Natural killer cell (primary cell): ENCODE data around the gene WNK2. TPM values are rescaled to one million over a fixed set of nuclear protein-coding genes. Genes with fewer than 3 reads are reported as not detected.

Experiments
- ATAC-seq, 3 donors: fragments of 150-1000 bp in 2 of 3; fragments of 200-7000 bp in 1 of 3; cut with Tn5 transposase; 1 replicate in 1 of 3; 2 replicates in 2 of 3; pipeline ENCODE4 v1.10.0; 2021; ENCODE audit warnings: mild to moderate bottlenecking in 2 of 3, moderate library complexity in 2 of 3
- DNase-seq, 2 donors: peaks; one replicate each; pipeline versions ENCODE4 v3.0.0 to v3.0.0-alpha.2; 2013 to 2021; ENCODE audit warnings: mixed read lengths in 1 of 2
- H3K27ac ChIP-seq: one replicate; pipeline ENCODE4 v1.5.1; 2013; ENCODE audit warnings: mild to moderate bottlenecking, low read length
- H3K27me3 ChIP-seq: one replicate; pipeline ENCODE4 v1.6.1; 2013; ENCODE audit warnings: low read length; ENCODE audit not compliant: control insufficient read depth, insufficient read depth
- H3K36me3 ChIP-seq: one replicate; pipeline ENCODE4 v1.6.1; 2013; ENCODE audit warnings: low read length; ENCODE audit not compliant: control insufficient read depth, insufficient read depth
- H3K4me1 ChIP-seq: one replicate; pipeline ENCODE4 v1.6.1; 2013; ENCODE audit warnings: low read length; ENCODE audit not compliant: control insufficient read depth, insufficient read depth
- H3K4me3 ChIP-seq: one replicate; pipeline ENCODE4 v1.5.1; 2013; ENCODE audit warnings: low read length
- H3K9me3 ChIP-seq: one replicate; pipeline ENCODE4 v1.6.1; 2013; ENCODE audit warnings: low read length; ENCODE audit not compliant: control insufficient read depth, insufficient read depth
- H3K27ac Mint-ChIP-seq, 2 donors: one replicate each; pipeline ENCODE4 v1.8.0; 2022; ENCODE audit warnings: mild to moderate bottlenecking in 2 of 2, mixed read lengths in 2 of 2, moderate library complexity in 1 of 2
- H3K27me3 Mint-ChIP-seq, 2 donors: one replicate each; pipeline ENCODE4 v1.8.0; 2022; ENCODE audit warnings: low read depth in 2 of 2, mixed read lengths in 2 of 2
- H3K36me3 Mint-ChIP-seq: one replicate; pipeline ENCODE4 v1.8.0; 2022; ENCODE audit warnings: mixed read lengths
- H3K4me1 Mint-ChIP-seq, 2 donors: one replicate each; pipeline ENCODE4 v1.8.0; 2022; ENCODE audit warnings: mixed read lengths in 2 of 2
- H3K4me3 Mint-ChIP-seq: one replicate; pipeline ENCODE4 v1.8.0; 2022; ENCODE audit warnings: mild to moderate bottlenecking, moderate library complexity, mixed read lengths
- H3K9me3 Mint-ChIP-seq, 2 donors: one replicate each; pipeline ENCODE4 v1.8.0; 2022; ENCODE audit warnings: mixed read lengths in 2 of 2
- WGBS: methylation state at CpG from one replicate; pipeline ENCODE4 v1.1.7; 2013; ENCODE audit warnings: missing lambda C conversion rate; ENCODE audit not compliant: insufficient coverage; 5-methylcytosine and 5-hydroxymethylcytosine counted together
- intact Hi-C: fragments of 100-400 bp; cut with micrococcal nuclease; formaldehyde crosslinking; loops from one replicate; pipeline ENCODE4 v1.14.2; 2022
- total RNA-seq, 4 donors: library from RNA; stranded (reverse); fragments of 120-200 nt in 1 of 4; gene quantifications; one replicate each; pipeline versions ENCODE4 v1.2.3 to v1.2.4, GENCODE V29; 2013 to 2022
- TF ChIP-seq, protein P1 (sequence below): fragments of 200-600 bp; IDR thresholded peaks from one replicate; pipeline ENCODE4 v1.8.0; 2022; ENCODE audit warnings: antibody characterized with exemption

Gene WNK2
- total RNA-seq, 3 donors from 2014 or later (not counting 1 experiment from before 2014, with no cell fraction given): 0.25 TPM; not detected in 2

DNA sequence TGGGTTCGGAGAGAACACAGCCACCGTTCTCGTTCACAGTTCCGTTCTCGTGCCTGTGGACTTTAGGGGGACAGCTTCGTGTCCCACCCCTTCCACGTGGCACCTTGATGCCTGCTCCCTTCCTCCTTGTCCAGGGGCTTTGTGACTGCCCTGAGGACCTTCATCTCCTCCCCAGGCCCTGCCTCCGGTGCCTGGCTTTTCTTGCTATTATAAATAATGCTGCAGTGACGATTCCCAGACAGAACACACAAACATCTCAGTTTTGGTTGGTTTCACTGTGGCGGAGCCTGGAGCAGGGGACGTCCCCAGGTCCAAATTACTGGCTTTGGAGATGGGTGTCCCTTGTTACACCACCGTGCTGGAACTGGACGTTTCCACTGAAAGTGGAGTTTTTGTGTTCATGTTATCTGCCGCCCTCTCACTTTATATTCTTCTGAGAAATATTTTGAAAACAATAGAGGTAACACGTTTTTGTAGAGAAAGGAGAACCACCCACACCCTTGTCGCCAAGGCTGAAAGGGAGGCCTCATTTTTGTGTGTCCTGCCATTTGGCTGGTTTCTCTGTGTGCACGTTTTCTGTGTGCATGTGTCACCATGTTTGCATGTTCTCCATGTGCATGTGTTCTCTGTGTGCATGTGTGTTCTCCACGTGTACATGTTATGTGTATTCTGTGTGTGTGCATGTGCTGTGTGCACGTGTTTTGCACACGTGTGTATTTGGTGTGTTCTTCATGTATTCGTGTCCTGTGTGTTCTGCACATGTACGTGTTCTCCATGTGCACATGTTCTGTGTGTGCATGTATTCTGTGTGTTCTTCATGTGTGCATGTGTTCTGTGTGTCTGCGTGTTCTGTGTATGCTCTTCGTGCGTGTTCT lies 24.2 kb downstream of the WNK2 start:
- peaks cover 18% of the 10 kb centered on the region for H3K4me1 ChIP-seq
- Mint-ChIP-seq H3K36me3 (no peaks in the 10 kb centered on the region), H3K27ac (no peak overlapping the region), H3K4me1 (peaks cover 7 to 27% of the 10 kb centered on the region in 2 donors), H3K9me3 (peaks cover 0 to 4% of the 10 kb centered on the region in 2 donors), H3K4me3 (no peak overlapping the region), H3K27me3 (peaks cover 0 to 4% of the 10 kb centered on the region in 2 donors)
- no peaks in the 10 kb centered on the region for H3K9me3 ChIP-seq
- TF ChIP-seq, protein P1, sequence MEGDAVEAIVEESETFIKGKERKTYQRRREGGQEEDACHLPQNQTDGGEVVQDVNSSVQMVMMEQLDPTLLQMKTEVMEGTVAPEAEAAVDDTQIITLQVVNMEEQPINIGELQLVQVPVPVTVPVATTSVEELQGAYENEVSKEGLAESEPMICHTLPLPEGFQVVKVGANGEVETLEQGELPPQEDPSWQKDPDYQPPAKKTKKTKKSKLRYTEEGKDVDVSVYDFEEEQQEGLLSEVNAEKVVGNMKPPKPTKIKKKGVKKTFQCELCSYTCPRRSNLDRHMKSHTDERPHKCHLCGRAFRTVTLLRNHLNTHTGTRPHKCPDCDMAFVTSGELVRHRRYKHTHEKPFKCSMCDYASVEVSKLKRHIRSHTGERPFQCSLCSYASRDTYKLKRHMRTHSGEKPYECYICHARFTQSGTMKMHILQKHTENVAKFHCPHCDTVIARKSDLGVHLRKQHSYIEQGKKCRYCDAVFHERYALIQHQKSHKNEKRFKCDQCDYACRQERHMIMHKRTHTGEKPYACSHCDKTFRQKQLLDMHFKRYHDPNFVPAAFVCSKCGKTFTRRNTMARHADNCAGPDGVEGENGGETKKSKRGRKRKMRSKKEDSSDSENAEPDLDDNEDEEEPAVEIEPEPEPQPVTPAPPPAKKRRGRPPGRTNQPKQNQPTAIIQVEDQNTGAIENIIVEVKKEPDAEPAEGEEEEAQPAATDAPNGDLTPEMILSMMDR: no peak
- DNase-seq (no peak), ATAC-seq (no peak)
- H3K4me3 ChIP-seq: no peak overlapping the region
- intact Hi-C loops: no loop called here
- H3K36me3 ChIP-seq: no peaks in the 10 kb centered on the region
- peaks cover 4% of the 10 kb centered on the region for H3K27me3 ChIP-seq
- H3K27ac ChIP-seq: no peak overlapping the region
- 86% methylated on average over 24 of the region's 25 CpGs for WGBS

DNA sequence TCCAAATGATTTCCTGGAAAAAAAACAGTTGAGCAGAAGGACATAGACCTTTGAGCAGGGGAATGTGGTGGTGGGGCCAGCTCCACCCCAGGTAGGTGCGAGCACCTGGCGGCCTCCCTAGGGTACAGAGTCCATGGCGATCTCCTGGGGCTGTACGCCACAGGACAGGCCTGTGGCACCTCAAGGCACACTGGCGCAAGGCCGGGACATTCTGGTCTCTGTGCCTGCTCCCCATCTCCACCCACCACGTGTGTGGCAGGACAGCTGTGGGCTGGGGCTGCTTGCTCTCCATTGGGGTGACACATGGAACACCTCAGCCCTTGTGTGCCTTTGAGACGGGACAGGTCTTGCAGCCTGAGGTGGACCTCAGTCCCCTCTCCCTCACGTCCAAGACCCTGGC lies 25.2 kb downstream of the WNK2 start:
- peaks cover 7 to 17% of the 10 kb centered on the region in 2 donors for H3K4me1 Mint-ChIP-seq
- ATAC-seq (no peak), DNase-seq (no peak)
- no peaks in the 10 kb centered on the region for H3K36me3 ChIP-seq
- TF ChIP-seq, protein P1: no peak
- intact Hi-C loops: no loop called here
- peaks cover 16% of the 10 kb centered on the region for H3K4me1 ChIP-seq
- no peak overlapping the region for H3K4me3 ChIP-seq
- no peaks in the 10 kb centered on the region for H3K9me3 ChIP-seq
- no peaks in the 10 kb centered on the region for H3K27me3 ChIP-seq
- no peak overlapping the region for H3K27ac Mint-ChIP-seq
- H3K4me3 Mint-ChIP-seq: no peak overlapping the region
- no peaks in the 10 kb centered on the region for H3K27me3 Mint-ChIP-seq
- H3K27ac ChIP-seq: no peak overlapping the region
- peaks cover 0 to 4% of the 10 kb centered on the region in 2 donors for H3K9me3 Mint-ChIP-seq
- no peaks in the 10 kb centered on the region for H3K36me3 Mint-ChIP-seq
- 98% methylated on average over 9 of the region's 9 CpGs for WGBS

DNA sequence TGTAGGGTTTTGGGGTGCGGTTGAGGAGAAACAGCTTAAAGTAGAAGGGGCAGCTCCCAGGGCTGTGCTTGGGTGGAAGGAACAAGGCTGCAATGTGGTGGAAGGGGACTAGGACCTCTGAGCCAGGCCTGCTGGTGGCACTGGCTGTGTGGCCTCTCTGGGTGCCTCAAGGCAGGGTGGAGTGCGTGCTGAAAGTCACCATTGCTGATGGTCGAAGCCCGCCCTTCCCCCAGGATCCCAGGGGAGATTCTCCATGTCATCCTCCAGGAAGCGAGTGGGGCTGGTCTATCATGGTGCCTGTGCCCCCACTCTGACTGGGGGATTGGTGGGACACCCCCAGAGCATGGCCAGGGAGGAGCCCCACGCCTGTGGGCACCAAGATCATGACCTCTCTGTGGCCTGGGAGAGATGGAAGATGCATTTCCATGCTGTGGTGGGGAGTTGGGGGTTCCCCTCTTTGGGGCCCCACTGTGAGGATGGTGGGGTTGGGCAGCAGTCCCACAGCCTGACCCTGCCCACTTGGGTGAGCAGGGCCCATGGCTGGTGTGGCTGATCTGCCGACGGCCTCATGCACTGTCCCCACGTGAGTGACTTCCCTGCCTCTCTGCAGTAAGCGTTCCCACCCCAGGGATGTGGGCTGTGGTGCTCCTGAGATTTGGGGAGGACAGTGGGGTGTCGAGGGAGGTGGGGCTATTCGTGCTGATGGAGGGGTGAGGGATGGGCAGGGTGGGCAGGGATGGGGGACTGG lies 25.8 kb downstream of the WNK2 start:
- Mint-ChIP-seq H3K9me3 (peaks cover 0 to 4% of the 10 kb centered on the region in 2 donors), H3K36me3 (no peaks in the 10 kb centered on the region)
- 84% methylated on average over 12 of the region's 12 CpGs for WGBS

More for the DNA sequence above, 25.8 kb downstream of the WNK2 start:
- ATAC-seq (no peak), DNase-seq (no peak)
- Histone ChIP-seq H3K4me1 (peaks cover 9% of the 10 kb centered on the region), H3K4me3 (no peak overlapping the region), H3K9me3 (no peaks in the 10 kb centered on the region), H3K27me3 (no peaks in the 10 kb centered on the region), H3K27ac (no peak overlapping the region), H3K36me3 (no peaks in the 10 kb centered on the region)
- Mint-ChIP-seq H3K27ac (no peak overlapping the region), H3K27me3 (no peaks in the 10 kb centered on the region), H3K4me3 (no peak overlapping the region), H3K4me1 (peaks cover 3 to 11% of the 10 kb centered on the region in 2 donors)
- TF ChIP-seq, protein P1: no peak
- intact Hi-C loops: no loop called here
